ENCODE data around the gene MVB12A.
A peak's percentile ranks its signal among the peaks of the same experiment; 100 is the strongest.

The MVB12A gene

DNA sequence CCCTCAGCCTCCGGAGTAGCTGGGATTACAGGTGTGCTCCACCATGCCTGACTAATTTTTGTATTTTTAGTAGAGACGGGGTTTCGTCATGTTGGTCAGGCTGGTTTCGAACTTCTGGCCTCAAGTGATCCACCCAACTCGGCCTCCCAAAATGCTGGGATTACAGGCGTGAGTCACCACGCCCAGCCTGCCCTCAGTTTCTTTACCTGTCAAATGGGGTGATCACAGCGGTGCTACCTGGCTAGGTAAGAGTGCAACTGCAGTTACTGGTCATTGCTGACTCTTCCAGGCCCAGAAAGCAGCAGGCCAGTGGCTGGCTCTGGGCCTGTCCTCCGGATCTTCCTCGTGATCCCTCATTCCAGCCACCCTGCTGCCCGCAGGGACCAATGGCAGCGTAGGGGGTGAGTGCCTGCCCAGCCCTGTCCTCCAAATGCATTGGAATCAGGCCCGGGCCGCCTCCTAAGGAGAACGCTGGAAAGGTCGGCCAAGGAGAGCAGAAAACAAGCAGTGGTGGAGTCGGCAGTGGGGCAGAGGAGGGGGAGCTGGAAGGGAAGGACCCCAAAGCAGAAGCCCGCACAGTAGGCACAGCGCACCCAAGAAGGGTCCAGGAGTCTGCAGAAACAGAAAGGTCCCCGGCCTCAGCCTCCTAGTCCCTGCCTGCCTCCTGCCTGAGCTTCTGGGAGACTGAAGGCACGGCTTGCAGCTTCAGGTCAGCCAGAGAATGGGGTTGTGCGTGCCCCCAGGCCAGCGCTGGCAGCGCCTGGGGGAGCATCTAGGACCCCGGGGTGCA is 48.6 kb downstream of the MVB12A start:
- peak overlapping the region; percentile 80 for H3K4me3 ChIP-seq (ENCODE audit: low read depth, low read length)
- TF ChIP-seq, protein P1, sequence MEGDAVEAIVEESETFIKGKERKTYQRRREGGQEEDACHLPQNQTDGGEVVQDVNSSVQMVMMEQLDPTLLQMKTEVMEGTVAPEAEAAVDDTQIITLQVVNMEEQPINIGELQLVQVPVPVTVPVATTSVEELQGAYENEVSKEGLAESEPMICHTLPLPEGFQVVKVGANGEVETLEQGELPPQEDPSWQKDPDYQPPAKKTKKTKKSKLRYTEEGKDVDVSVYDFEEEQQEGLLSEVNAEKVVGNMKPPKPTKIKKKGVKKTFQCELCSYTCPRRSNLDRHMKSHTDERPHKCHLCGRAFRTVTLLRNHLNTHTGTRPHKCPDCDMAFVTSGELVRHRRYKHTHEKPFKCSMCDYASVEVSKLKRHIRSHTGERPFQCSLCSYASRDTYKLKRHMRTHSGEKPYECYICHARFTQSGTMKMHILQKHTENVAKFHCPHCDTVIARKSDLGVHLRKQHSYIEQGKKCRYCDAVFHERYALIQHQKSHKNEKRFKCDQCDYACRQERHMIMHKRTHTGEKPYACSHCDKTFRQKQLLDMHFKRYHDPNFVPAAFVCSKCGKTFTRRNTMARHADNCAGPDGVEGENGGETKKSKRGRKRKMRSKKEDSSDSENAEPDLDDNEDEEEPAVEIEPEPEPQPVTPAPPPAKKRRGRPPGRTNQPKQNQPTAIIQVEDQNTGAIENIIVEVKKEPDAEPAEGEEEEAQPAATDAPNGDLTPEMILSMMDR (IDR thresholded peaks at IDR 0.05; ENCODE audit: low read depth, low read length) = no peak

DNA sequence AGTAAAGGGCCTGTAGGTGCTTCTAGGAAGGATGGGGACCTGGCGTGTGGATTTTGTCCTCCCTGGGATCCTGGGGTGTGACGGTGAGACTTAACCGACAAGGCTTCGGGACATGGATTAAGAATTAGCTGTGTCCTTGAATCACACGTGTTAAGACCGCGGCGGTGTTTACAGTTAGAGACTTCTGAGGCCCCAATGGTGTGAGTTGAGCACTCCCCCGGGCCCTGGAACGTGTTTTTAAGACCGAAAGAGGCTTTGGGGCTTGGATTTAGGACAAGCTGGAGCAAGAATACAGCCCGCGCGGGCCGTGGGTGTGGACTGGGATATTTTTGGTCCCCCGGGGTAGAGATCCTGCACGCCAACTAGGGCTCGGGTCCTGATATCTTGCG is 49.2 kb downstream of the MVB12A start:
- H3K4me3 ChIP-seq (ENCODE audit: low read depth, low read length) = peak overlapping the region; percentile 80

GRCh38 chr19:17469481-17470067 is 49.7 kb downstream of the MVB12A start:
- TF ChIP-seq, protein P1 (IDR thresholded peaks at IDR 0.05; ENCODE audit: low read depth, low read length) = no peak
- peak overlapping the region; percentile 80 for H3K4me3 ChIP-seq (ENCODE audit: low read depth, low read length)

More for the DNA sequence above, 49.2 kb downstream of the MVB12A start:
- TF ChIP-seq, protein P1 (IDR thresholded peaks at IDR 0.05; ENCODE audit: low read depth, low read length) = no peak

- TF ChIP-seq, protein P1 (IDR thresholded peaks at IDR 0.05; ENCODE audit: low read depth, low read length) = no peak
- H3K4me3 ChIP-seq (ENCODE audit: low read depth, low read length) = peak within 1 kb of the TSS; percentile 80
Measured at GRCh38 chr19:17470068-17470841, 50.4 kb downstream of the MVB12A start, which contains the start of gene SLC27A1. Gene SLC27A1, plus strand, starts transcription at chr19:17470524. Its CDS starts 17 bp downstream, at chr19:17470541.

GRCh38 chr19:17471410-17472125 is 51.7 kb downstream of the MVB12A start:
- TF ChIP-seq, protein P1 (IDR thresholded peaks at IDR 0.05; ENCODE audit: low read depth, low read length) = no peak
- H3K4me3 ChIP-seq (ENCODE audit: low read depth, low read length) = peak overlapping the region; percentile 80

- TF ChIP-seq, protein P1 (IDR thresholded peaks at IDR 0.05; ENCODE audit: low read depth, low read length) = no peak
- H3K4me3 ChIP-seq (ENCODE audit: low read depth, low read length) = no peak overlapping the region
Measured at GRCh38 chr19:17473041-17473440, 53.2 kb downstream of the MVB12A start.
